Brain pericyte (primary cell): ENCODE measurements around the gene GRIA3.

ENCODE experiments used
- DNase-seq: peaks from one replicate; pipeline ENCODE4 v3.0.0-alpha.2; 2012; ENCODE audit warnings: low read depth, low spot score

GRIA3 gene

DNA sequence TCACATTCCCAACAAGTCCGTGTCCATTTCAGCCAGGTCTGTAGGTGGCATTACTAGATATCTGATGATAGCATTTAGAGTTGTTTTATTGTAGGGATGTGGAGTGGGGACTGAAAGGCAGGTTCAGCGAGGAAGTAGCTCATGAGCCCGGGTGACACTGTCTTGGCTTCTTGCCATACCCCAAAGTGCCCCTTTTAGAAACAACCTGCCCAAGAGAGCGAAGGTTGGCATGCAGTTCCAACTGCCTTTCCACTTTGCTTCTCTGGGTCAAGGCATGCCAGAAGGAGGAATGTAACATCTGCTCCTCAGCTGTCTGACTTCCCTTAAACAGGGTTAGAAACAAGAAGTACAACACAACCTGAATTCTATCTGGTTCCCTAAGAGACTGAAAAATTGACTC is 9.0 kb downstream of the GRIA3 start:
- no peak for DNase-seq

DNA sequence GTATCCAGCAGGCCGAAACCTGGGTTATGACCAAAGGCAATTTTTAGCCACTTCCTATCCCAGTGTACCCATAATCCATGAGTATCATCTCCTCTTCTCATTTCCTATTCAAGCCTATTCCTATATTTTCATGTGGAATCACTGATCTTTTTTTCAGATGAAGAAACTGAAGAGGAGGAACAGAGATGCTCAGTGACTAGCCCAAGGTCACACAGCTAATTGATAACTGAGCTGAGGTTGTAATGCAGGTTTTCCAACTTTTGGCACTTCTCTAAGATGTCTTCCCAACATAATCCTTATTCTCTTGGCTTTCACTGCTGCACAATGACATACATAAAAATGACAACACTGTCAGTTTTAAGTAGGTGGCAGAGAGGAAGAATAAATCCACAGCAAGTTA is 15.3 kb downstream of the GRIA3 start:
- no peak for DNase-seq

DNA sequence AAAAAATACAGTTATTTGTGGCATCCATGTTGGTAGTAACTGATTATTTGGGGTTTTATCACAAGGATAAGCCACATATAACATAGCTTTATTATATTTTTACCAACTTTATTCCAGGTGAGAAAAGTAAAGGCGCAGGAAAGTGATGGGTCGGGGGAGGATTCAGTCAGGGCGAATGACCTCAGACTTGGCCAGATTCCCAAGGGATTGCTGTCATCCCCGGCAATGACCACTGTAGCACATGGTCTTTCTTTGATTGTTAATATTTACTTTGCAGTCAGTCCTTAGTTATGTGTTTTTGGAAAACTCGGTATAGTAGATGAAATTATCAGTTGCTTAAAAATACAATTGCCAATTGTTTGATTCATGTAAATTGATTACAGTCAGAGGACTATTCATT is 17.6 kb downstream of the GRIA3 start:
- DNase-seq: no peak

DNA sequence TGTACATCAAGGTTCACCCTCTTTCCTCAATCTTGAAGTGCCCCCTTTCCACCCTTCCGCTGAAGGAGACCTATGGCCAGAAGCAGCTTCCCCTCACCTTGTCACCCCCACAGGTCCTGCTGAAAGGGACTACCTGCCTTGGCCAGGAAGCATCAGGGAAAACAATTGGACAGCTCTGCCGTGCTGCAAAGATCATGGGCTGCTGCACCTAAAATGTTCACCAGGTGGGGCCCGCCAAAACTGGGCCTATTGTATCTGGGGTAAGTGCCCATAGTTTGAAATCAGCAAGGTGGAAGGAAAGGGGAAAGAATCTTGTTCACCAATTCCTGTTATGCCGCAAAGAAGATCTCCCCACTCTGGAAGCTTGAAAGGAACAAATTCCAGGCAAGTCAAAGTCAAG is 18.4 kb downstream of the GRIA3 start:
- DNase-seq: no peak

DNA sequence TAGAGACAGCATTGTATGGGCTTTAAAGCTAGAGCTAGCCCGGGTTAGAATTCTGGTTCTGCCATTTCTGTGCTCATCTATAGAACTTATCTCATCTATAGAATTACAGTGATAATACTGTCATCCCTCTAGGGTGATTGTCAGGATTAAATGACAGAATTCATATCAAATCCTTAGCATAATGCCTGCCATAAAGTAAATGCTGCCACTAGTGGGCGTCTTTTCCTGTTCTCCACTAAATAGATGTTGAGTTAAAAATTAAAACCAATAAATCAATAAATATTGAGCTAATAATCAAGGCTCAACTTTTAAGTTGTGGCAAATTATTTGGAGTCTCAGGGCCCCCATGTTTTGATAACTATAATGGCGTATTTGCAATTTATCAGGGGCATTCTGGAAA is 19.7 kb downstream of the GRIA3 start:
- DNase-seq: no peak

DNA sequence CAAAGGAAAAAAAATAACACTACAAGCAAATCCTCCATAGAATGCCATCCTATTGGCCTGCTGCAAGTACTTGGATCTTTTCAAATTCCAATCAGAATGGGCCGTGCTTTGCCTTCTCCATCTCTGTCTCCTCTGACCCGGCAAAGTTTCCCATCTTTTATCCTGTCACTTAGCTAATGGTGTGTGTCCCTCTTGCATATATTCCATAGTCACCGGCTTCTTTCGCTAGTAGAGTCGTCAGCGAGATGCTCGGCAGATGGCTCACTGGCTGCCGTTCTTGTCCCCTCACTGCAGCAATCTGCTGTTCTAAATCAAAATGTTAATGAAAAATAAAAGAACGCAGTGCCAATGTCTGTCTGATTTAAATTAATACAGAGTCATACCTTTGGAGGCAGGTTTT is 22.1 kb downstream of the GRIA3 start:
- no peak for DNase-seq

DNA sequence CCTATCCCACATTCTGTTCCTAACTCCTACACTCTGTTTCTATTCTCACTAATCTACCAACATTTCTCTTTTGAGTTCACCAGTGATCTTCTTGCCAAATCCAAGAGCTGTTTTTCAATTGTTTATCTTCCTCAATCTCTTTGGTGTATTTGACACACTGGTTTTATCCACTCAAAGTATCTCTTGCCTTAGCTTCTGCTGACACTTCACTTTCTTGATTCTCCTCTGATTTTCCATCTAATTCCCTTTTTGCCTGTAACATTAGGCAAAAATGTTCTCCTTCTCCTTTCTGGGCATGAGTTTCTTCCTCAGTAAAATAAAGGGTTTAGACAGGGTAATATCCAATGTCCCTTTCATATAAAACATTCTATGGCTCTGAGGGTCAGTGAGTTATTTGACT is 26.2 kb downstream of the GRIA3 start:
- no peak for DNase-seq

DNA sequence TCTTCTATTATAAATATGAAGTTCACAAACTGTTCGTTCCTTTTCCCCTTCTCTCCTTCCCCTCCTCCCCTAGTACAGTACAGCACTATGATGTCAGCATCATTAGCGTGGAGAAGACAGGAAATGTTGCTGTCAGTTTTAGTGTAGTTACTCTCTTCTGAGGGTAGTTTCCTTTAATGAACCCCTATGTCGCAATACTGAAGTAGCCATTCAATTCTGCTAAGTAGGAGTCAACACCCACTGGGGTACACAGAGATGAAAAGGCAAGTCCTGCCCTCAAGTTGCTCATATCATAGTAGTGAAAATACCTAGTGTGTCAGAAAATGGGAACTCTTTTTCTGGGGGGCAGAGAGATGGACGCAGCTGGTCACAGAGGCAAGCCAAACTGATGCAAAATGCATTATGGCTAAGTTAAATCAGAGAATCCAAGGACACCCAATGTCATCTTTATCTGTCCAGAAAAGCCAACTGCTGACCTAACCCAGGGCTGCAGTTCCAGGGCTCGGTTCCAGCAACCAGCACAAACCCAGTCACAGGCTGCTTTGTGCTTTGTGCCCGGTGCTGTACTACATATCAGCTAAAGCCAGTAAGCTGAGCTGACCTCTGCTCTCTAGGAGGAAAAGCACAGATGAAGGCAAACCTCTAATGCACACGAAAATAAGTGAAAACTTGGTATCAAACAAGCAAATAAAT is 31.5 kb downstream of the GRIA3 start:
- DNase-seq: no peak

DNA sequence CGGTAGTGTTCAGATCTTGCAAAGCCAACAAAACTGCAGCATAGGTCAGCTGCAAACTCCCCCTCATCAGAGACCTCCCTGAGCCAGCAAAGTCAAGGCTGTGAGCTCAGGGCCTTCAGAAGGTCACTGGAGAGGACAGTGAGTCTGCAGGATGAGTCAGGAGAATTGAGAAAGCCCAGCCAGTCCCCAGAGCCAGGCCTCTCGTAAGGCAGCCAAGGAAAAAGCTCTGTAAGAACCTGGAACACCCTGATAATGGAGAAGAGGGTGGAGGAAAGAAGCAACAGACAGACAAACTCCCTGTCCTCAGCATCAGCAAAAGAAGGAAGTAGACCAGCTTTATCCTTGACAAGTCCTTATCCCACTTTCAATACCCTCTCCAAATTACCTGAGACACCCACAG is 33.0 kb downstream of the GRIA3 start:
- DNase-seq: no peak

DNA sequence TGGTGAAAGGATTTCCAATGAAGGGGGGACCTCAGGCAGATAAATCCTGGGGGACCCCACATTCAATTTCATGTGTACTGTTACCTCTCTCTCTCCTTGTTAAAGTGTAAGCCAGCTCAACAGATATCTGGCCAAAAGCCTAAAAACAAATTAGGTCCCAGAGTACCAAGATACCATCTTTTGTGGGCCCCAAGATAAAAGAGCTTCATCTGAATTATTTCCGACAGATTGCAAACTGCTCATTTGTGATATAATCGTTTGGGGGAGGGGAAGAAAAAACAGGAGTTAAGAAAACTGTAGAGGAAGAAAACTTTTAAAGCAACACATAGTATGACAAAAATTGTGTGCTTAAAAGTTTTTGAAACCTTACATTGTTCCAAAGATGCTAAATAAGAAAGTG is 33.6 kb downstream of the GRIA3 start:
- no peak for DNase-seq

DNA sequence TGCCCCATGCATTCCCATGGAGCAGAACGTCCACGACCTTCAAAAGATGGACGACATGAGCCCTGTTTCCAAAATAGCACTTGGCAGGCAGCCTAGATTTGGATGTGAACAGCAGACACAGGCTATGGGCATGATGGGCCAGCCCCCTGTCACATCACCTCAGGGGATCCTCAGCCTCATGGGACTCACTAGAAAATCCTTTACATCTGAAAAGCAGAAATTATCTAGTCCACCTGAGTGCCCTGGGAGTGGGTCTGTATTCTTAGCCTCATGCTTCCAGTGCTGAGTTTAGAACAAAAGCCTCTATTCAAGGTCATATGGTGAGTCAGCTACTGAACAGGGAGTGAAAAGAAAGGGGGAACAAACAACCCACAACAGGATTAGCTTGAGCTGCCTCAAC is 35.8 kb downstream of the GRIA3 start:
- no peak for DNase-seq

DNA sequence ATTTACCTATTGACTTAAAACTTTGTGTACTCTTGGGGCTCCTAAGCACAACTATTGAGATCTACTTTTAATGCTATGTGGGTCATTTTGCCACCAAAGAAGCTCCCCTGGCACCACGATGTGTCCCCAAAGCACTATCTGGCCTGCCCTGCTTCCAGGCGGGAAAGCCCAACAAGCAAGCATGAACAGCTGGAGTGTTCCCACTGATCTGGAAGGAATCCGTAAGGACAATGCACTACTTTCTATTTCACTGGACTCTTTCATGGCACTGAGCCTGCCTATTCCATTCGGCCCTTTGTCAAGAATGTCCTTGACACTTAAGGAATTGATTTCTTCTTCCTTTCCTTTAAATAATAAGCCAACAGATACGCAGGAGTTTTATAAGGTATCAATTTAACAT is 38.8 kb downstream of the GRIA3 start:
- no peak for DNase-seq

DNA sequence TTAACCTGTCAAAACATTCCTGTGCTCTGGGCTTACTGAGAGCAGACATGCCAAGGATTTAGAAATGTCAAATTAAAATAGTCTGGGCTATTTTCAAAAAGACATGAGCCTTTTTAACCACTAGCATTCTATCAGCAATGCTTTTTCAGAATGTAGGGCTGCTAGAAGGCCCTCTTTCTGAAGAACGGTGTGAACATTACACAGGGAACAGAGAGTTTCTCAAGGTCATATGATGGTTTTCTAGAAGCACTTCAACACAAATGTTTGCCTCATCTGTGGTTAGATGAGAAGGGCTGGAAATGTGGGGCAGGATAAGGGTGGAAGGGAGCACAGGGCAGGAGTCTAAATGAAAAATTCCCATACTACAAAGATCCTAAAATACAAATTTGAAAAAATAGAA is 39.3 kb downstream of the GRIA3 start:
- DNase-seq: no peak

DNA sequence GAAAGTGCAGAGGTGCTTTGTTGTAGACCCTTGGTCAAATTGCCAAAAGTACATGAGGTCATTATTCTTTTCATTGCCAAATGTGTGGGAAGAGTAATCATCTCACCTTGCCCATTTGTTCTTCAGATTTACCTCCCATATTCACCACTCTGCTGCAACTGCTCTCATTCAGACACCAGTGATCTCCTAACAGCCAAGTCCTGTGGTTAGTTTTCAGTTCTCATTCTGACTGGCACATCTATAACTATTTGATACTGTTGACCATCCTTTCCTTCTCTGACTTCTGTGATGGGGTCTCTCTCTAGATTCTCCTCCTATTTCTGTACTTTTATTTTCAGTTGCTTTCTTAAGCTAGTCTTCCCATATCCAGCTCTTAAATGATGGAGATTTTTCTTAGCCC is 39.8 kb downstream of the GRIA3 start:
- DNase-seq: no peak

DNA sequence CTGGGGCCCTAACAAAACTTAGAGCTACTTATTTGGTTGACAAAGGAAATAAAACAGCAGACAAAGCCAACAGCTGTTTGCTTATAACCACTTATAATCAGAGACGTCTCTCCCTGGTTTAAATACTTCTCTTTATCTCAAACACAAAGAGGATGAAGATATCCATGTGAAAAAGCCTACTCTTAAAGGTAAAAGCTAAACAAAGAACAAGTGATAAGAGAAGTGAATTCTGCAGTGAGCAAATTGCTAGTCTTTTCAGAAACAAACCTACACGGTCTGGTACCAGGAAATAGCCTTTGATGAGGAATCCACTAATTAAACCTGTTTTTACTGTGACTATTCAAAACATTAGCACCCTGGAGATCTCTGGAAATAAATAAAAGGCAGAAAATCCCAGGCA is 46.7 kb downstream of the GRIA3 start:
- no peak for DNase-seq

DNA sequence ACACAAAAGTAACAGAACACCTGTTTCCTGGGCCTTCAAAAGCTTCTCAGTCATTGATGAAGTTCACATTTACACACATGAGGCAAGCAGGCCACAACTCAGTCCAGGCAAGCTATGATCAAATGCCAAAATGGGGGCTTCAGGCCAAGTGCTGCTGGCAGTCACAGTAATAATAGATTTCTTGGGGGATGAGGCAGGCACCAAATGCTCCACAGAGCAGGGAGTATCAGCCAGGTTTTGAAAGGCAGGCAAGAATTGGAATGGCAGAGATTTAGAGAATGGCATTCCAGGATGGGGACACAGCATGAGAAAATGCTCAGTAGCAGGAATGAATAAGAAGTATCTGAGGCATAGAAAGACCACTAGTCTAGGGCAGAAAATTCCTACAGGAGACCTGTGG is 52.8 kb downstream of the GRIA3 start:
- DNase-seq: no peak

DNA sequence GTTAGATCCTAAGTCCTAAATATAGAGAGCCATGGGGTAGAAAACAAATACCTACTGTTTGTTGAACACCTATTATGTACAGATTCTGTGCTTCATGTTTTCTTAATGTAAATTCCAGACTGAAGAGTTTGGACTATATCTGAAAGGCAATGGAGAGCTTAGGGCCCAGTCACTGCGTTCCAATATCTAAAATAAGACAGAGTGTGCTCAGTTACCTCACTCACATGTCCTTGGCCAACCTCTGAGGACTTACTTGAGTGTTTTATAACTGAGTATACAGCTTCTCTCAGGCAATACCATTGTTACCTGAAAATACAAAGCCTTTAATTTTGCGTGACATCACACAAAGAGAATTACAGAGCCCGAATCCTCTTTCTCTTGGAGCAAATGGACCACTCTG is 53.2 kb downstream of the GRIA3 start:
- DNase-seq: no peak

DNA sequence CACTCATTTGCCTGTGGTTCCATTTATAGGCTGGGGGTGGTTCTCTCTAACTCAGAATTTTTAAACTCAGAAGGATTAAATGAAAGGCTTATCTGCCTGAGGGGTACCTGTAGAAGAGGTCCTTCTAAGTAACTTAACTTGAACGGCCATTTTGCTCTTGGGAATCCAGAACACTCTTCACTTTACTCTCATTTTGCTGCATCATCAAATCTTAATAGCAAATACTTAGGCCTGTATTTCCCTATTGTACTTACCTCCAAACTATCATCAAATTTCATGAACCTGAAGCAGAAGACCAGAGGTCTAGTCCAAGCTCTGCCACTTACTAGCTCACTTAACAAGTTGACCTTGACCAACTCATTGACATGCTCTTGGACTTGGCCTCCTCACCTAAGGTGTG is 70.4 kb downstream of the GRIA3 start:
- no peak for DNase-seq

DNA sequence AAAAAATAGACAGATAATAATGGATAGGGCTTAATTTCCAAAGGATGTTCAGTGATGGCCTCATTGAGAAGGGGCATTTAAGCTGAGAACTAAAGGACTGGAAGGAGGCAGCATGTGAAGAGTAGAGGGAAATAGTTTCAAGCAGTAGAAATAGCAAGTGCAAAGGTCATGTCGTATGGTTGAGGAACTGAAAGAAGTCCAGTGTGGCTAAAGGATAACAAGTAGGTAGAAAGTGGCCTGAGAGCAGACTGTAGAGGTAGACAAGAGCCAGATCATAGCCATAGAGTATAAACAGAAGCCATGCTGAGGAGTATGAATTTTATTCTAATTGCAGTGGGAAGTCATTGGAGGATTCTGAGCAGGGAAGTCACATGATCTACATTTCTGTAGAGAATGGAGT is 72.3 kb downstream of the GRIA3 start:
- no peak for DNase-seq

DNA sequence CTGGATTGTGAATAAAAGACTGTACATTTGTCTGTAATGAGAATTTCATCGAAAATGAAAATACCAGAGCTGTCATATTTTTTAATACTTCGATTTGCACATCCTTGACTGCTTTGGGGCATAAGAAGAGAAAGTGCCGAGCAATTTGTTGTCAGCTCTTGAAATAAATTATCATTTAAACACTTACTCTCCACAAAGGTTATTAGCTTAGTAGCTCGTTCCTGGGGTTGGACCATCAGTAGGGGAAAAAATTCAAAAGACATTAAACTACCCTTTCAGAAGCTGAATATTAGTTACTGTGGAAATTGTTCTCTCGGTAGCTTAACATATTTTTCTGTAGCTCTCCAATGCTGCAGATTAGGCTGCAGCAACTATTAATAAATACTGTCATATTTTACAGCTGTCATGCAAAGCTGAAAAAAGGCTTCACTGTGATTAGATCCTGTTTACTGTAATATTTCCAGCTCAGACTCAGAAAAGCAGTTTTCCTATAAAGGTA is 76.9 kb downstream of the GRIA3 start:
- DNase-seq: no peak

DNA sequence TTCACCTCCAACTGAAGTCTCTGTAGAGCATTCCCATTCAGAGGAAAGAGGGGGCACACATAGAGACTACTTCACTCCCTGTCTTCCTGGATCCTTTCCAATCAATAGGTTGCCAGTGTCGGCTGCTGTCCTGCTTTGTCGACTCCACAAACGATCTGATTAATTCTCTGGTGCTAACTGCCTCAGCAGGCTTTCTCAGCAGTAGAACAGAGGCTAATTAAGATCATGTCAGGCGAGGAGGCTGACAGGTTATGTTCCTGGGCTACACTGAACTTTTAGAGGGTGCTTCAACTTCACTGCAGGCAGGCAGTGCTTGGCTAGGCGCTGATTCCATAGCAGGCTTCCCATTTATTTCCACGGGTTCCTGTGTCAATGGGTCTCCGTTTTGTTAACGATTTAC is 79.2 kb downstream of the GRIA3 start:
- DNase-seq: no peak

DNA sequence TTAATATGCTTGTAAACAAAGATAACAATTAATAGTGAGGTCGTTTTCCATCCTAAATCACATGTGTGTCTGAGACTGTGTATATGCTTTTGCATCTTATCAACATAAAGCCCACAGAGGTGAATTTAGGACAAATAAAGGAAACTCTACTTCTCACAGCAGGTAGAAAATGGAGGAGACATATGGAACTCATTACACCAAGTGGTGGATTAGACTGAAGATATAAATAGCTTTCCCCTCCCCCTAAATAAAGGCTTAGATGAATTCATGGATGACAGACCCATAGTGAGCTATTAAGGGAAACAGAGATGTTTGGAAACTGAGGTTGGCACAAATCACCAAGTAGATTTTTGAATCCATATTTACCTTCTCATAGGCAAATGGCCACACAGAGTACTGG is 79.7 kb downstream of the GRIA3 start:
- DNase-seq: no peak

DNA sequence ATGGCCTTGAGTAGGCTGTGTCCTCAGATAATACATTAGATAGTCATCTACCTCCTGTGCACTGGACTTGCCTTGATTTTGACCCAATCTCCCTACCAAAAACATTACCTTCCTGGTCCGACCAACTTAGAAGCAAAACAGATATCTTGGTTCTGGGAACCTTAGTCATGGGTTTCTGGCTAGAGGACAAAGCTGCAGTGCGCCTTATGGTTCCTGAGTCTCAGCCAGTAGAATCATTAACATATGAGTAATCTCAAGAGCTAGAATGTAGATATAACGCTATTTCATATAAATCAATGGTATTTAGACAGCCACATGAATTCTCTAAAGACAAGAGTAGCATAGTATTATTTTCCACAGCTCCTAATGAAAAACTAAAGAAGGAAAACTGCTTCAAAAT is 83.1 kb downstream of the GRIA3 start:
- DNase-seq: no peak

DNA sequence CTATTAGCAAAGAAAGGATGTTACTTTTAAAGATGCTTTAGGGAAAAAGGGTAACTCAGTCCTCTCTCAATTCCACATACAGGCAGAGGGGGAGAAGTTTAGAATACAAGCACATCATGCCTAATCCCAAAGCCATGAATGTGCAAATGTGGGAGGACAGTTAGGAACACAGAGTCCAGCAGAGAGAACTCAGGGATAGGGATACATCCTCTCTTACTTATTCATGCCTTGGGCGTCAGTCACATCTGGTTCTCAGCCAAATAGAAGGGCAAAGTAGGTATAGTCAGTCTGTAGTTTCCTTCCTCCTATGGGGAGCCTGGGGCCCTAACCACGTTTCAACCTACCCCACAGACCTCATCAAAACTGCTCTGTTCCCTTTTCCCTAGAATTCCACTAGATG is 87.8 kb downstream of the GRIA3 start:
- DNase-seq: no peak
